OCI-LY3 (cell line): Measurements from ENCODE around the gene CREB5.

Source experiments
- H2AFZ ChIP-seq: fragments of 200-600, 300-600 bp; shearing (Covaris generic); 2 replicates; pipeline ENCODE4 v1.6.0; 2014; ENCODE audit warnings: antibody characterized with exemption, low read depth, low read length
- H3K27ac ChIP-seq: fragments of 200-600, 300-600 bp; sonication (generic); 2 replicates; pipeline ENCODE4 v1.5.1; 2014; ENCODE audit warnings: mild to moderate bottlenecking, low read length, moderate library complexity, mixed read lengths
- H3K27me3 ChIP-seq: fragments of 200-600, 300-600 bp; sonication (generic); 2 replicates; pipeline ENCODE4 v1.6.1; 2014; ENCODE audit warnings: low read depth, low read length, mixed read lengths
- H3K36me3 ChIP-seq: fragments of 200-600, 300-600 bp; sonication (generic); replicated peaks from 2 replicates; pipeline ENCODE3; 2014; ENCODE audit warnings: low read depth, low read length, mixed read lengths
- H3K4me1 ChIP-seq: fragments of 300-600, 200-600 bp; sonication (generic); 2 replicates; pipeline ENCODE4 v1.6.1; 2014; ENCODE audit warnings: low read length, mixed read lengths
- H3K4me2 ChIP-seq: fragments of 200-600, 300-600 bp; sonication (generic); 2 replicates; pipeline ENCODE4 v1.6.1; 2014; ENCODE audit warnings: low read length, mixed read lengths
- H3K4me3 ChIP-seq: fragments of 300-600, 200-600 bp; sonication (generic); 2 replicates; pipeline ENCODE4 v1.5.1; 2014; ENCODE audit warnings: antibody characterized with exemption, mild to moderate bottlenecking, low read length, moderate library complexity
- H3K79me2 ChIP-seq: fragments of 300-600, 200-600 bp; shearing (Covaris generic); 2 replicates; pipeline ENCODE4 v1.6.1; 2014; ENCODE audit warnings: mild to moderate bottlenecking, low read length, mixed read lengths
- H3K9ac ChIP-seq: fragments of 300-600, 200-600 bp; shearing (Covaris generic); 2 replicates; pipeline ENCODE4 v1.6.0; 2014; ENCODE audit warnings: mild to moderate bottlenecking, low read length, moderate library complexity
- H3K9me3 ChIP-seq: fragments of 200-600, 300-600 bp; shearing (Covaris generic); 2 replicates; pipeline ENCODE4 v1.6.1; 2014; ENCODE audit warnings: low read length, mixed read lengths; ENCODE audit not compliant: insufficient read depth
- H4K20me1 ChIP-seq: fragments of 200-600, 300-600 bp; sonication (generic); 2 replicates; pipeline ENCODE4 v1.6.1; 2016; ENCODE audit warnings: low read length, mixed read lengths; ENCODE audit not compliant: insufficient read depth
- CTCF ChIP-seq: fragments of 200-600, 300-600 bp; sonication (generic); IDR thresholded peaks from 2 replicates; pipeline ENCODE4 v1.5.1; 2014; ENCODE audit warnings: antibody characterized with exemption, low read length, low read depth
- EZH2phosphoT487 ChIP-seq: fragments of 200-600 bp; shearing (Covaris generic); IDR thresholded peaks from 2 replicates; pipeline ENCODE4 v1.6.1; 2018; ENCODE audit warnings: antibody characterized with exemption, mixed run types, low read depth

CREB5 gene

GRCh38 chr7:28533731-28534531, 121.6 kb downstream of the CREB5 start:
- no peaks in the 10 kb centered on the region for H3K36me3 ChIP-seq
- no peak overlapping the region for H3K9ac ChIP-seq
- no peak overlapping the region for H3K4me3 ChIP-seq
- no peak overlapping the region for H3K27ac ChIP-seq
- no peaks in the 10 kb centered on the region for H3K79me2 ChIP-seq
- H3K4me1 ChIP-seq: no peaks in the 10 kb centered on the region
- no peaks in the 10 kb centered on the region for H4K20me1 ChIP-seq
- TF ChIP-seq EZH2phosphoT487 (no peak), CTCF (no peak)
- H3K9me3 ChIP-seq: no peaks in the 10 kb centered on the region
- H3K4me2 ChIP-seq: no peak overlapping the region
- H2AFZ ChIP-seq: no peak overlapping the region
- peaks cover 8% of the 10 kb centered on the region; the same call in 1 of the 2 replicates for H3K27me3 ChIP-seq

- no peaks in the 10 kb centered on the region for H3K4me1 ChIP-seq
- no peak overlapping the region for H3K9ac ChIP-seq
- H3K4me3 ChIP-seq: no peak overlapping the region
- TF ChIP-seq EZH2phosphoT487 (no peak), CTCF (no peak)
- no peak overlapping the region for H3K27ac ChIP-seq
- H3K27me3 ChIP-seq: peaks cover 16% of the 10 kb centered on the region; the same call in 1 of the 2 replicates
- no peaks in the 10 kb centered on the region for H3K36me3 ChIP-seq
- H2AFZ ChIP-seq: no peak overlapping the region
- no peak overlapping the region for H3K4me2 ChIP-seq
- H3K9me3 ChIP-seq: no peaks in the 10 kb centered on the region
- no peaks in the 10 kb centered on the region for H3K79me2 ChIP-seq
- no peaks in the 10 kb centered on the region for H4K20me1 ChIP-seq
Measured at GRCh38 chr7:28536259-28536658, 123.9 kb downstream of the CREB5 start.

GRCh38 chr7:28539289-28539981, 127.1 kb downstream of the CREB5 start:
- H3K27me3 ChIP-seq: peaks cover 34% of the 10 kb centered on the region
- H2AFZ ChIP-seq: no peak overlapping the region
- TF ChIP-seq CTCF (no peak), EZH2phosphoT487 (no peak)
- no peak overlapping the region for H3K4me3 ChIP-seq
- no peaks in the 10 kb centered on the region for H3K4me1 ChIP-seq
- no peaks in the 10 kb centered on the region for H3K36me3 ChIP-seq
- H3K9ac ChIP-seq: no peak overlapping the region
- H3K79me2 ChIP-seq: no peaks in the 10 kb centered on the region
- no peaks in the 10 kb centered on the region for H4K20me1 ChIP-seq
- H3K27ac ChIP-seq: no peak overlapping the region
- no peaks in the 10 kb centered on the region for H3K9me3 ChIP-seq
- H3K4me2 ChIP-seq: no peak overlapping the region

GRCh38 chr7:28542410-28542809, 130.1 kb downstream of the CREB5 start:
- Histone ChIP-seq H2AFZ (no peak overlapping the region), H3K9ac (no peak overlapping the region), H3K27me3 (peaks cover 31% of the 10 kb centered on the region)

More at GRCh38 chr7:28542410-28542809, 130.1 kb downstream of the CREB5 start:
- no peaks in the 10 kb centered on the region for H3K36me3 ChIP-seq
- no peaks in the 10 kb centered on the region for H3K4me1 ChIP-seq
- TF ChIP-seq EZH2phosphoT487 (no peak), CTCF (no peak)
- H3K27ac ChIP-seq: no peak overlapping the region
- H3K9me3 ChIP-seq: no peaks in the 10 kb centered on the region
- H3K4me2 ChIP-seq: no peak overlapping the region
- no peaks in the 10 kb centered on the region for H4K20me1 ChIP-seq
- no peaks in the 10 kb centered on the region for H3K79me2 ChIP-seq
- no peak overlapping the region for H3K4me3 ChIP-seq
